ENCODE data around the gene KCNG2.
"Not testable (repeated sequence)": the region's sequence is repeated elsewhere in the genome, so short reads cannot be mapped to it uniquely, and the experiment has no call there.

KCNG2 gene

DNA sequence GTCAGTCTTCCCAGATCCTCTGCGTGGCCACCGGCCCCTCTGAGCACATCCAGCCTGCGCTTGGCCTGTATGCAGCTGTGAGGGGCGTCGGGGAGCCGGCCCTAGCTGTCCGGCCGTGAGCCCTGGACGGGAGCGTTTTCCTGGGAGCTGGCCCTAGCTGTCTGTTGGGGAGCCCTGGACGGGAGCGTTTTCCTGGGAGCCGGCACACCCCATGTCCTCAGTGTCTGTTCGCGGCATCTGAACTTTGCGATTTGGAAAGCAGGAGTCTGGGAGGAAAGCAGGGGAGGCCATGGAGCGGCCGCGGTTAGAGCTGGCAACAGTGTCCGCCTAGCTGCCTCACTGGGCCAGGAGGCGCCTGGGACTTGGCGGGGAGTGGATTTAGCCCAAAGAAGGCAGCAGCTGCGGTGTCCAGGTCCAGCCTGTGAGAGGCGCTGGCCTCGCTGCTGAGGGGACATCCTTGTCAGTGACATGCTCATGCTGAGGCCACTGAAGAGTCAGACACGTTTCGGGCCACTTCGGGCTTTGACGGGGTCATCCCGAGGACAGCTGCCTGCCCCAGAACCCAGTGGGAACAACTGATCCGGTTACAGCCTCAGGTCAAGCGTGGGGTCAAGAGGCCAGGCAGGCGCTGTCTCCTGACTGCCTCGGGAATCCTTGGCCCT, 75.8 kb downstream of the KCNG2 start:
- no peak for DNase-seq

DNA sequence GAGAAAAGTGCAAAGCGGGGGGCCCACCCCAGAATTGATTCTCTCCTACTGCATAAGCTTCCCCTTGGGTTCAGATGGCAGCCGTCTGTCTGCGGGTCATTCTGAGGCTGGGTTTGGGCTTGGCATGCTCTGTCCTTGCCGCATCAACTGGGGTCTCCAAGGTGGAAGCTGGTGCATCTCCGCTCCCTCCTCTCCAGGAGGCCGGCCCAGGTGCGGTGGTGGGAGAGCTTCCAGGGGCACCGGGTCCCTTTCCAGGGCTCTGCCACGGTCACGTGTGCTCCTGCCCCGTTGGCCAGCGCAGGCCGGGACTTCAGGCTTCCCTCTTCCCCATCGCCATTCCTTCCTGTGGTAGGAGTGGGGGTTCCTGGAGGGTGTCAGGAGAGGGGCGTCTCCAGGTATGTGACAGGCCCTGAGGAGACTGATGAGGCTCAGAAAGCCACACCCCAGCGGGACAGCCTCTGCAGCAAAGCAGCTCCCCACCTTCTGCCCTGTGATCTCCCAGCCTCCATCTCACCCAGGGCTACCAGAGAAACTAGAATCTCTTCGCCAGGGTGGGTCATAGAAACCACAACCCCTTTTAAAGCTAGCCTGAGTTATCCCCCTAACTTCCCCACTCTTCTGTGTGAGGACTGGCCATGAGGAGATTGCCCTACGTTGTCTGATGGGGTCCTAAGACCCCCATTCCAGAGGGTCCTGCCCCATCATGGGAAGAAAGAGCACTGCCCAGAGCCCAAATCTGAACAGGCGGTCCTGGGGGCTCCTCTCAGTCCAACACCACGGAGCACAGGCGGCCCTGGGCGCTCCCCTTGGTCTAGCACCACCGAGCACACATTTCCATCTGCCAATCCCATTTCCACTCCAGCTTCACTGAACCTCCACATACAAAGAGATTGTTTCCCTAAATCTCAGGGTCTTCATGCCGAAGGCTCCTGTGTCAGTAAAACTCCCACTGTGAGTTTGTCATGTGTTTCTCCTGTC, 77.1 kb downstream of the KCNG2 start:
- DNase-seq, result no peak

DNA sequence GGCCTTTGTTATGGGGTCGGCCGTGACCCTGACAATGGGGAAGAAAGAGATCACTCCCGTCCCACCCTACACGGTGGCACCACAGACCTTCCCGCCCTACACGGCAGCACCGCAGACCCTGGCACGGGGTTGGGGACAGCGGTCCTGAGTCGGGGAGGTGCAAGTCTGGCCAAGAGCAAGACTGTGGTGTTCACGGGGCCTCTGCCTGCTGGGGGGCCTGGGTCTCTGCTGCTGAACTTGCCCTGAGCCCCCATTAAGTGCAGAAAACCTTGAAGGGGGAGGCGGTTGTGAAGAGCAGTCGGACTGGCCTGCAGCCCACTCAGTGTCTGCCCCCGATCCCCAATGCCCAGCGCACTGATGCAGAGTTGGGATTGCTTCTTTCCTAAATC, 77.8 kb downstream of the KCNG2 start:
- DNase-seq, result no peak

DNA sequence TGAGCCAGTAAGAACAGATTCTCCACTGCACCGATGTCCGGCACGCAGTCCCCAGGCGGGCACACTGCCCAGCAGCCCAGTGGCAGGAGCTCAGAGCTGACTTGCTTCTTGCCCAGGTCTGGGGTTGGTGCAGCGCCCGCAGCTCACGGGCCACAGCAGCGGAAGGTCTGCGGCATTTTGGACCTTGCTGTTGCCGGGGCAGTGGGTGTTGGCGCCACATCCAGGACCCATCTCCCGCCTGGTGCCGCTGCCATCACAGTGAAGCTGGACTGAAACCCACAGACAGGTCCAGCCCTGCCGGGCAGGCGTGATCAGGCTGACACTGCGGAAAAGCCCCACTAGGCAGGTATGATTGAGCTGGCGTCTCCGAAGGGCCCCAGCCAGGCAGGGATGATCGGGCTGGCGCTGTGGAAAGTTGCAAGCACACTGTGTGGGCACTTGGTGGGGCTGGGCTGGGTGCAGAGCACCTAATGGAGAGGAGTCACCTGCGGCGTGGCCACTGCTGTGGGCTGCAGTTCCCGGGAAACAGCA, 78.3 kb downstream of the KCNG2 start:
- no peak for DNase-seq

DNA sequence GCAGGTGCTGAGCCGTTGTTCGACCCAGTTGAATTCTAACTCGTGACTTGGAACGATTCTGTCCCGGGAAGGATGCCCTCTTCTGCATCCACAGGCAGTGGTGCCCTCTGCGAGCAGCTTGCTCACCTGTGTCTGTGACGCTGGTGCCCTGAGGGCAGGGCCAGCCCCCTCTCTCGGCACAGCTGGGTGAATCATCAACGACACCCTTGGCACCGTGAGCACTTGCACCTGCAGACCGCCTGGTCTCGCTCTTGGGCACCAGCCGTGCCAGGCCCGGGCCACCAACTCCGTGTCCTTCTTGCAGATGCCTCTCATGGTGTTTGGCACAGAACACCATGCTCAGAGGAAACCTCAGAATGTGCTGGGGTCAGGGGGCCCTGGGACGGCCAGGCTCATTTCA, 78.8 kb downstream of the KCNG2 start:
- DNase-seq, result no peak

DNA sequence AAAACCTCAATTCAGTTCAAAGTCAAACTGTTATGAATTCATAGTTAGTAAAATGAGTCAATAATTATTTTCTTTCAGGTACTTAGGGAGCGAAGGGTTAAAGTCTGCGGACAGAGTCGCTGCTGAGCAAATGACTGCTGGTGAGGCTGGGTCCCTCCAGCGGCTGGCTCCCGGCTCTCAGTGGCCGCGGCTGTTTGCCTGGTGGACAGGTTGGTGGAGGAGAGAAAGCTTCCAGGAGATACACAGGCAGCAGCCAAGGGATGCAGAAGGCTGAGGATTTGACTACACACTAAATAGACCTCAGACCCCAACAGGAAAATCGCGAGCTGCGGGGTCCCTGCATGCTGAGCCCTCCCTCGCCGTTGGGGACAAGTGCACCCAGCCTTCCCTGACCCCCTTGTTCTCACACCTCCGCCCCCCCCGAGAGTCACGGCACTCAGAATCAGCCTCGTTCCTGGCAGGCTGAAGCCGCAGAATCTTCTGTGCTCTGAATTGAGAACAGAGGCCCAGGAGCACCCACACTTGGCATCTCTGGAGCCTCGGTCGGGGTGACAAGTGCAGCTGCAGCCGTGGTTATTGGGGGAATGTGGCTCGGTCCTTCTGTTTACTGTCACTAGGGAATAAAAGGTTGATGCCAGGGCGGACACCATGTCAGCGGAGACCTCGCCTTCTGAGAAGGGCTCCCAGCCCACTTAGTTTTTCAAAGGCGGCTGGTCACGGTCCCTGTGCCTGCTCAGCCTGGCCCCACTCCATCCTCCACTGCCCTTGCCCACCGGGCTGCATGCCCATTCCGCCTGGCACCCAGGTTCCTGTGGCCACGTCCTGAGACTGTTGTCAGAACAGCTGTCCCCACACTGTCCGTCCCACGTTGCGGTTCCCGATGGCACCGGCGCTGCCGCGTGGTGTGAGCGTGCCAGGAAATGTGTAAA, 79.7 kb downstream of the KCNG2 start:
- no peak for DNase-seq

DNA sequence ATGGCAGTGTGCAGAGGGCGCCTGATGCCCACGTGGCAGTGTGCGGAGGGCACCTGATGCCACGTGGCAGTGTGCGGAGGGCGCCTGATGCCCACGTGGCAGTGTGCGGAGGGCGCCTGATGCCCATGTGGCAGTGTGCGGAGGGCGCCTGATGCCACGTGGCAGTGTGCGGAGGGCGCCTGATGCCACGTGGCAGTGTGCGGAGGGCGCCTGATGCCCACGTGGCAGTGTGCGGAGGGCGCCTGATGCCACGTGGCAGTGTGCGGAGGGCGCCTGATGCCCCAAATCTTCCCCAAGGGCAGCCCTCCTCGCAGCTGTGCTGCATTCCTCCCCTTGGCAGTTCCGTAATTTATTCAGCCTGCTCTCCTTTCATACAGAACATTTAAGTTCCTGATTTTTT, 80.5 kb downstream of the KCNG2 start:
- DNase-seq, result not testable (repeated sequence)

DNA sequence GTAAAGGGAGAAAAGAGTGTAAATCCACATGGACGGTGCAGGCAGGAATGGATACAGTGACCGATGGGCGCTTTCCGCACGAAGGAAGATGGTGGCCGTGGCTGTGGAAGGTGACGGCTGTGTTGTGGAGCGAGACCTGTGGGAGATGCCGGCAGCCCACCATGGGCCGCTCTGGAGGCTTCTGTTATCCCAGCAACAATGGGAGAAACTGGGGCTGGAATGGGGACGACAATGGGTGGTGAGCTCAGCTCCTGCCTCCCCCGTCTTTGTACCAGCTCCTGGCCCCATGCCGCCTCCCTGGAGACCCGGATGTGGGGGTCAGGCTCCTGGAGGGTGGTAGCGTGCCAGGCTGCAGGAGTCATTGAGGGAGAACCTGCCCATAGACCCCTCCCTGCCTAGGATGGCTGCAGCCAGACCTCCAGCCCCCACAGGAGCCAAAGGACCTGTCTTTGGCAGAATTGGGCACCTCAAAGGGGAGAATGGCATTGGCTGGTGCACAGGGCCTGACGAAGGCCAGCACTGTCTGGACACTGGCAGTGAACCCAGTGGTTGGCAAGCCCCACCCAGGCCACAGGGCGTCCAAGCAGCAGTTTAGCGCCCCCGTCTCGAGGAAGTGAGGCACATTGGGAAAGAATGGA, 81.1 kb downstream of the KCNG2 start:
- no peak for DNase-seq

DNA sequence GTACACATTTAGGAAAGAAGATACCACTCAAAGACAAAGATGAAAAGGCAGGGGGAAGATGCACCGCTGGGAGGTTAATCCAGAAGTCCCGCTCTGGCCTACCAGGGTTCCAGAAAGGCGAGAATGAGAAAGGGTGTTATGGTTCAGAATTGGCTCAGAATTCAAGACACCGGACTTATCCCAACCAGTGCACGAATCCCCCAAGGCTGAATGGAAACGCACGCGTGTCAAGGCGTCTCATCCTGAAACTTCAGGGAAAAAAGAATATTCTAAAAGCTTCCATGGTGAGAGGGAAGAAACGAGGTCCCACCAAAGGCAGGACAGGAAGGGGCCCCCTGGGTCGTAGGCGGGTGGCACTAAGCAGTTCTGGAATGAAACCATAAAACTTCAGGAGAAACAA, 81.8 kb downstream of the KCNG2 start:
- DNase-seq, result no peak

DNA sequence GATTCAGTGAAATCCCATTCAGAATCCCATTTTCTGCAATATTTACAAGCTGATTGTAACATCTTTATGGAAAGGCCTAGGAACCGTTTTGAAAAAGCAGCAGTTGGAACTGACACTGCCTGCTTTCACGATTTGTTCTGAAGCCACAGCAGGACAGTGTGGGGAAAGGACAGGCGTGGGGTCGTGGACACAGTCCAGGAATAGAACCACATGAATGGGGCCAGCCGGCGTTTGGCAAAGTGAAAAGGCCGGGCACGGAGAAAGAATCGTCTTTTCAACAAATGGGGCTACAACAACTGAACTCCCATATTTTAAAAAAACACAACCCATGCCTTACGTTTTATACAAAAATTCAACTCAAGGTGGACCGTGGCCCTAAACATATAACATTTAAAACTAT, 84.0 kb downstream of the KCNG2 start:
- DNase-seq, result no peak

DNA sequence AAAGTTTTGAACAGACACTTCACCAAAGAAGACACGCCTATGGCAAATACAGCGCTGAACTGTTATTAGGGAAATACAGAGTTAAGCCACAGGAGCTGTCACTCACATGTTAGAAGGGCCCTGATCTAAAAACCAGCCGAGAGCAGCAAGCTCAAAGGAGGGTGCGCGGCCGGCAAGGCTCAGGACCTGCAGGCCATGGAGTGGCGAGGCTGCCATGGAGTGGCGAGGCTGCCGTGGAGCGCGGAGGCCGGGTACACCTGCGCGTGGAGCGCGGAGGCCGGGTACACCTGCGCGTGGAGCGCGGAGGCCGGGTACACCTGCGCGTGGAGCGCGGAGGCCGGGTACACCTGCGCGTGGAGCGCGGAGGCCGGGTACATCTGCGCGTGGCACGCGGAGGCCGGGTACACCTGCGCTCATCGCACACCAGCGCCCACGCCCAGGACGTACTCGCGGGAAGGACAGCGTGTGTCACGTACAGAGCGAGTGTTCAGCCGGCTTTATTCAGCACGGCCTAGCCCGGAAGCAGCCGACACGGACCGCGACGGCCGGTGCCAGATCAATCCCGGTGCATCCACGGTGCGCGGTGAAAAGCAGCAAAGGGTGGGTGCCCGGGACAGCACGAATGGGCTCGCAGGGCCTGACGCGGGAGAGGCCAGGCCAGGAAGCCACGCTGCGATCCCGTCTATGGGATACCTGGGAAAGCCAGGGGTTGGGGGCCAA, 84.9 kb downstream of the KCNG2 start:
- no peak for DNase-seq

DNA sequence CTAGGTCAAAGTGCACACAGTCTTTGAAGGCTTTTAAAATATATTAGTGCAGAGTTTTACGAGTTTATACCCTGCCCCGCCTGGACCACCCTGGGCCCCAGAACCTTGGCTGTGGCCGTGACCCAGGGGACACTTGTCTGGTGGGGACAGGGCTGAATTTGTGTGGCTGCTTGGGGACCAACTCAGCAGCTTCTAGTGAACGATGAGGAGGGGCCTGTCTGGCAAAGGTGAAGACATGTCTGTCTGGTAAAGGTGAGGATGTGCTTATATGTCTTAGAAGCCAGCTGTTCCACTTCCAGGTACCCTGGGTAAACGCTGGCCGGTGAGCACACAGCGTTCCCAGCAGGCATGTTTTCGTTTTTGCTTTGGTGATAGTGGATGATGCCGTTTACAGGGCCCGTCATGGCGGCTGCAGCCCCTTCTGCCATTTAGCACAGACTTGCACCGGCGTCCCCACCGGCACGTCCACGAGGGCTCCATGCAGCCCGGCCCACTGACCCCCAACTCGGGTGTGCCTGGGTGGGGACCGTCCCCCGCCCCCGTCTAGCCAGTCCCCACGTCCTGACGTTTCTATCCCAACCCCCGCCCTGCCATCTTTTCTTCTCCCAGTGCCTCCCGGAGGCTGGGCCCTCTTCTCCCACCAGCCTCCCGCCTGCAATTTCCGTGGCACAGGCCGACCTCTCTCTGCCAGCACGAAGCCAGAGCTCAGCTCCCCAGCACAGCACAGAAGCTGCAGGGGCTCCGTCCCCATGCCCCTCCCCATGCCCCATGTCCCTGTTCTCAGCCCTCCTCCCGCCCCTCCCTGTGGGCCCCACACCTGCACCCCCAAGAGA, 85.9 kb downstream of the KCNG2 start:
- DNase-seq, result no peak

DNA sequence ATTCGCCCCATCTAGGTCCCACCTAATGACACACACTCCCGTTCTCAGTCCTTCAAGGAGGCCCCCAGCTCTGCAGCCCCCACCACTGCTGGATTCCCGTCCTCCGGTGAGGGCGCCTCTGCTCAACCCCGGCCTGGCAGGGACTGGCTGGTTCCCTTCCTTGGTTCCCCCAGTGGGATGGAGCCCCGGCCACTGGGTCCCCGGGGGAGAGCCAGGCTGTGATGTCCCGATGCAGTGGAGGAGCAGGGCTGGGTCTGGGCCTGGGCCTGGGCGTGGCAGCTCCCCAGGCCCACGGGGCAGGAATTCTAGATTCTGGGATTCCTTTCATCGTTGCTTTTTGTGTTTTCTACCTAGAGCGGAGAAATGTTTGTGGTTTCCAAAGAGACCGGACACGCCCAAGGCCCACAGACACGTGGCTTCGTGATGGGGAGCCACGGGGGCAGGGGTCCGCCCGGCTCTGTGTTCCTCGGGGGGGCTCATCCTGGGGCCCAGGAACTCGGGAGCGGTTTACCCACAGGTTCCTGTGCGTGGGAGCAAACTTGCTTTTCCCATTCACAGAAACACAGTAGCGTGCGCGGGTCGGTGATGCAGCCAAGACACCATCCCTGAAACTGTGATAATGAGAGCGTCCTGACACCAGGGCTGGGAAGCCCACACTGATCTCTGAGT, 86.7 kb downstream of the KCNG2 start:
- DNase-seq, result no peak

DNA sequence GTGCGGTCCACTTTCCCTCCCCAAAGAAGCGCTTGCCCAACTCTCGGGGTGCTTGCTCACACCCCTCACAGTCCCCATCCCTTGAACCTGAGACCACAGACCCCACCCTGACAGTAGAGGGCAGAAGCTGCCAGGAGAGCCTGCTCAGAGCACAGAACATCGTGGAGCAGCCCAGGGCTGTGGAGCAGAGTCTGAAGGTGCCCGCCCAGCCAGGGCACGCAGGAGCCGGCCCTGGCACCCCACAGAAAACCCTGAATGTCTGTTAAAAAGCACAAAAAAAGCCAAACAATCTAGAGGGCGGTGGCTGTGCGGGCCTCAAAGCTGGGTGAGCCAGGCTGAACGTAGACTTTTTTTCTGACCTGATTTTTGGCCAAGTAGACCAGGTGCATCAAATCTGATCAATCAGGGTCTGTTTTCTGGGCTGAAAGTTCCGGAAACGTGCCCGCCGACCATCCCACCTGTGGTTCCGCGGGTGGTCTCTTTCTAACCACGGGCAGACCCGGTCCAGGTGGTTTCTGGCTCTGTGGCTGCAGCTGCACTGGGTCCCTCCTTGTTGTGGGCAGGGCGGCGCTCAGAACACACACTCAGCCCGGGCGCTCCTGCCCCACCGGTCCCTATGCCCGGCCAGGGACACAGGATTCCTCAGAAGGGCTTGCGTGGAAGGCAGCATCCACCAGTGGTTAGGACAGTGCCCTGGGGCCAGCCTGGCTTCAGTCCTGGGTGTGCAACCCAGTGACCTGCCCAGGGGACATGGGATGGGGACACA, 87.4 kb downstream of the KCNG2 start:
- no peak for DNase-seq

DNA sequence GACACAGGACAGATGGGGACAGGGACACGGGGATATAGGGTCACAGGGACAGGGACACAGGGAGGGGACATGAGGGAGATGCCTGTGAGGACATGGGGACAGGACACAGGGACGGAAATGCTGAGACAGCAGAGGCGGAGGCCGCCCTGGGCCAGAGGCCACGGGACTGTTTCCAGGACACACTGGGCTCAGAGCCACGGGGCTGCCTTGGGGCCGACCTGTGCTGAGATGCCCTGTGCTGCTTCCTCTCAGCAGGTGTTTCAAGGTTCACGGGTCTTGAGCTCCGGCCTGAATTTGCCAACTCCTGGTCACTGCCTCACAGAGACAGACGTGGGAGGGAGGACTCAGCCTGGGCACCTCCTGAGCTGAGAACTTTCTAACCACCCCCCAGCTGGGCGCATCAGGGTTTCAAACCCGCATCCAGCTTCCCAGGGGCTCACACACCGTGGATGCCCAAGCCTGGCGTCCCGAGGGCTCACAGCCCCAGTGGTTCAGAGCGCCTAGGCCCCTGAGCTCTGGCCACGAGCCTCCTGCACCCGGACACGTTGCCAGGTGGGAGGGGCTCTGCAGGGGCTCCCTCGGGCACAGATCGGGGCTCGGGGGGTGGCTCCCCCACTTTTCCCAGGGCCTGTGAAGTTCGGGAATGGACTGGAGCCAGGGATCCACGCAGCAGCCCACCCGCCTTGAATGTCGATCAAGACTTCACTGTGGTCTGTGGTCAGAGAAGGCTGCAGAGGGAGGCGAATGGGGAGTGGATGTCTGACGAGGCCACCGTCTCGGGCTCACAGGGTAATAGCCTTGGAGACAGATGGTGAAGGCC, 89.7 kb downstream of the KCNG2 start:
- DNase-seq, result no peak

DNA sequence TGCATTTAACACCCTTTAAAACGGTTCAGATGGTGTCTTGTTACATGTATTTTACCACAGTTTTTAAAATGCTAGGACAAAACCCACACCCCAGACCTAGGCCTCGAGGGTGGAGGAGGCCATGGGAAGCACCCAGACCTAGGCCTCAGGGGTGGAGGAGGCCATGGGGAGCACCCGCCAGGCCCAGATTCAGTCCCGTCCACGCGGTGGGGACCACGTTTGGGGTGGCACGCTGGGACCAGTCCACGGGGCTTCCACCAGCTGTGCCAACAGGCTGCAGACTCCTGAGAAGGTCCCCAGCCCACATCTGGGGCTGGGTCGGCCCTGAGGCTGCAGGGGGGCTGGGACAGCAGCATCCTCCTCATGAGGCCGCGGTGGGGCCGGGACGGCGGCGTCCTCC, 90.3 kb downstream of the KCNG2 start:
- no peak for DNase-seq

DNA sequence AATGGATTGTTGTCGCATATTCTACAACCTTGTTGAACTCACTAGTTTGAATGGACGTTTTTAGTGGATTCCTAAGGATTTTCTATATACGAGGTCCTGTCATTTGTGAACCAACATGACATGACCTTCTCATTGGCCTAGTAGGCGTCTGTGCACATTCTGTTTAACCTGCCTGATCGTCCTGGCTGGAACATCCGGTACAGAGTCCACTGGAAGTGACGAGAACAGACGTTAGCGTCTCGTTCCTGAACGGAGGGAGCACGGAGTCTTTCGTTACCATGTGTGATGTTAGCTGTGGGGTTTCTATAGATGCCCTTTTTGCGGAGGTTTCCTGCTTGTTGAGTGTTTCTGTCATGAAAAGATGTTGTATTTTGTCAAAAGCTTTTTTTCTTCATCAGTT, 91.8 kb downstream of the KCNG2 start:
- DNase-seq, result no peak

DNA sequence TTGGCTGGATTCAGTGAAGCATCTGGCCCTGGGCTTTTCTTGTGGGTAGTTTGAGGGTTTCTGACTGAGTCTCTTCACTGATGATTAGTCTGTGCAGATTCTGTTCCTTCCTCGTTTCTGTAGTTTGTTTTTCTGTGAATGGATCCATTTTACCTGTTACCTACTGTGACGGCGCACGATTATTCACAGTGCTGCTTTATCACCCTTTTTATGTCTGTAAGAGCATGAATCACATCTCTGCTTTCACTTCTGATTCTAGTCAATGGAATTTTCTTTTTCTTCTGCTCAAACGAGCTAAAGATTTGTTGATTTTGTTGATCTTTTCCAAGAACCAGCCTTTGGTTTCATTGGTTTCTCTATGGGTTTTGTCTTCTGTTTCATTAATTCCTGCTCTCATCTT, 92.9 kb downstream of the KCNG2 start:
- DNase-seq, result peak; percentile 59

DNA sequence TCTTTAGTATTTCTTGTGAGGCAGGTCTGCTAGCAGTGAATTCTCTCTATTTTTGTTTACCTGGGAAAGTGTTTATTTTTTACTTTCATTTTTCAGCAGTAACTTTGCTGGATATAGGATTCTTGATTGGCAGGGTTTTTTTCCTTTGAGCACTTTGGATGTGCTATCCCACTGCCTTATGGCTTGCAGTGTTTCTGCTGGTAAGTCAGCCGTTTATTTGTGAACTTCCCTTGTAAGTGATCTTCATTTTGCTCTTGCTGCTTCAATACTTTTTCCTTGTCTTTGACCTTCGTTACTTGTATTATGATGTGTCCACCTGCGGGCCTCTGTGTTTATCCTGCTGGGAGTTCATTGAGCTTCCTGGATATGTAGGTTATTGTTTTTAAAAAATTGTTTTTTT, 99.0 kb downstream of the KCNG2 start:
- no peak for DNase-seq
